Measurements from ENCODE around the gene RBMXL3. TPM values are rescaled to one million over a fixed set of nuclear protein-coding genes. Genes with fewer than 3 reads are reported as not detected.
A peak's percentile ranks its signal among the peaks of the same experiment; 100 is the strongest.

RBMXL3 gene
- not detected in 2 replicates for total RNA-seq (2021)
- long read RNA-seq, result 0 reads

GRCh38 chrX:115189110-115189509 is at the start of gene RBMXL3:
Gene RBMXL3, plus strand, starts transcription at chrX:115189410. Its CDS starts 32 bp downstream, at chrX:115189442.
- no peak within 1 kb of the TSS for H3K4me2 ChIP-seq (ENCODE audit: insufficient read depth, insufficient read length, low read length)
- no peak within 1 kb of the TSS for H4K8ac ChIP-seq (replicated peaks; ENCODE audit: insufficient read length, low read depth, low read length)
- no peak within 1 kb of the TSS for H2AFZ ChIP-seq (ENCODE audit: low read length)
- Mint-ChIP-seq H3K27me3 (ENCODE audit: low read depth) (no peaks in the 10 kb centered on the region), H3K27ac (peak within 1 kb of the TSS in 2 of 3 experiments; percentile 7 to 23; a peak in 1 of 7 replicates), H3K9me3 (peaks cover 2 to 11% of the 10 kb centered on the region in 2 experiments; a peak in 3 of 5 replicates), H3K4me3 (peak within 1 kb of the TSS in 1 of 2 experiments; percentile 2; a peak in 1 of 5 replicates), H3K4me1 (peaks cover 5 to 10% of the 10 kb centered on the region in 2 experiments), H3K36me3 (ENCODE audit: insufficient read depth in 1 of 3, low read depth in 3 of 3) (peaks cover 2 to 29% (median 5%) of the 10 kb centered on the region in 3 experiments; a peak in 6 of 7 replicates)
- no peaks in the 10 kb centered on the region for H3K27me3 ChIP-seq (ENCODE audit: insufficient read depth, low read length)
- no peak within 1 kb of the TSS for H3T11ph ChIP-seq (ENCODE audit: low read length)
- no peaks in the 10 kb centered on the region for H3K79me1 ChIP-seq (ENCODE audit: insufficient read depth, low read depth, low read length, poor library complexity, severe bottlenecking)
- H4K91ac ChIP-seq (ENCODE audit: insufficient read length, low read depth, low read length), result no peak within 1 kb of the TSS
- no peaks in the 10 kb centered on the region for H4K20me1 ChIP-seq (ENCODE audit: control insufficient read depth, insufficient read depth, insufficient read length)
- H2BK12ac ChIP-seq (ENCODE audit: insufficient read length, low read depth, low read length), result no peak within 1 kb of the TSS
- no peak within 1 kb of the TSS for H3K9ac ChIP-seq (ENCODE audit: extremely low read depth, insufficient read length, low read length)
- WGBS (ENCODE audit: extremely low coverage, insufficient read length, low lambda C conversion rate), result no CpG with 5 or more reads among the region's 16 CpGs
- no peak within 1 kb of the TSS for H3K14ac ChIP-seq (ENCODE audit: insufficient read depth, low read length)
- TF ChIP-seq CTCF (conservative IDR thresholded peaks at IDR 0.05), result no peak
- no peak within 1 kb of the TSS for H4K5ac ChIP-seq (ENCODE audit: insufficient read length, low read depth, low read length)
- no peak within 1 kb of the TSS for H3K4ac ChIP-seq (ENCODE audit: low read depth, low read length)
- no peak within 1 kb of the TSS for H2BK20ac ChIP-seq (ENCODE audit: low read depth, low read length, poor library complexity, severe bottlenecking)
- H3K23me2 ChIP-seq (ENCODE audit: insufficient read length, low read depth, low read length, poor library complexity, severe bottlenecking), result no peaks in the 10 kb centered on the region
- no peak within 1 kb of the TSS for H2BK5ac ChIP-seq (ENCODE audit: insufficient read length, low read length)
- no peaks in the 10 kb centered on the region for H3K4me1 ChIP-seq (ENCODE audit: insufficient read depth, low read length)
- H3K18ac ChIP-seq (ENCODE audit: insufficient read length, low read depth, low read length), result no peak within 1 kb of the TSS
- no peaks in the 10 kb centered on the region for H3K79me2 ChIP-seq (ENCODE audit: insufficient read depth, low read length)
- H2AK5ac ChIP-seq (ENCODE audit: insufficient read length, low read length), result no peak within 1 kb of the TSS
- no peak within 1 kb of the TSS for H3K23ac ChIP-seq (ENCODE audit: insufficient read length, low read depth, low read length)
- H2BK15ac ChIP-seq (ENCODE audit: low read depth, low read length), result no peak within 1 kb of the TSS
- H3K27ac ChIP-seq (ENCODE audit: insufficient read length, low read depth, low read length), result no peak within 1 kb of the TSS
- DNase-seq, result no peak
- no peaks in the 10 kb centered on the region for H3K9me3 ChIP-seq (ENCODE audit: control insufficient read depth, low read depth, low read length)
- H2BK120ac ChIP-seq (ENCODE audit: low read depth, low read length, poor library complexity, severe bottlenecking), result no peak within 1 kb of the TSS
- H3K56ac ChIP-seq (ENCODE audit: insufficient read length, low read depth, low read length), result no peak within 1 kb of the TSS
